Stimulated activated CD8-positive, alpha-beta memory T cell treated with anti-CD3 and anti-CD28 coated beads, Interleukin-15, amount 100 ng/mL, for 48 hours (primary cell): ENCODE results near the gene LMO1.
A peak's percentile ranks its signal among the peaks of the same experiment; 100 is the strongest.

Experiments
- DNase-seq, 2 donors: peaks; one replicate each; pipeline ENCODE4 v3.0.0-alpha.2; 2020; ENCODE audit warnings: low read depth in 2 of 2

Gene LMO1

DNA sequence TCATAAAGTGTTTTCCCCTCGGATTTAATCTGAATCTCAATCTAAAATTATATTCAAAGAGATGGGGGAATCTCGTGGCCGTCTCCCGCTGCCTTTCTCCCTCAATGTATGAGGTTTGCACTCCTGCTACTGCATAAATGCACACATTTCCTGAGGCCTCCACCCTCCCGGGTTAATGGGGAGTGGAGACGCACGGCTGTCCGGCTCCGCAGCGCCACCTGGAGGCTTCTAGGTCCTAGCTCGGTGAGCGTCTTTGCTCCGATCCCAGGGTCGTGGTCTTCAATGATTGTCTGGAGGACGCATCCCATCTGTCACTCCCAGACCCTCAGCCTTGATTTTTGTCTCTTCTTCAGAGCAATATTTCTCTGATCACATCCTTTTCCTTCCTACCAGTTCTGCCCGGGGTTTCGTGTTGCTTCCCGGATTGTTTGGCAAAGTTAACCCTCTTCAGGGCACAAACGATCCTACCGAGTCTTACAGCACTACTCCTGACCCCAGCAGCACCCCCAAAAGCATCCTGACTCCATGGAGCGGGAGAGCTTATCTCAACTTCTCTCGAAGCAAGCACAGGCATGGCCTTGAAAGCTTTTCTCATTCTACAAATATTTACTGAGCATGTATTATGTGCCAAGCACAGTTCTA, at the start of gene LMO1:
TSS of gene LMO1 (minus strand) at position 110 of the 642 bp plus-strand sequence. CDS start 516 bp downstream, outside the sequence.
- peak; percentile 44 to 46 for DNase-seq

DNA sequence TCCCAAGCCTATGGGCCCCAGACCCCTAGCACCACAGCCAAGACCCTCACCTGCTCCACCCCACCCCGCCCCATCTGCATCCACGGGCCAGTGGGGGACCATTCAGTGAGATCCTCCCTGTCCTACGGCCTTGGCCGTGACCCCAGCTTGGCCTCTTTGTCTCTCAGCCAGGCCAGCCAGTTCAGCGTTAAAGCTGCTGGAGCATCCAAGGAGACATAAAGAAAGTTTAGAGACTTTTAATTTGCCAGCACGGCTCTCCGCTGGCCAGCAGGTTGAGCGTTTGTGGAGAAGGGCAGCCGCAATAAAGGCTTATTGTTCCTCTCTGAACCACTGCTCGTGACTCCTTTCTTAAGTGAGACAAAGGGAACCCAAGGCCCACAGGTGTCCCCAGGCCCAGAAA, 49.3 kb upstream of the LMO1 start:
- DNase-seq, result no peak

DNA sequence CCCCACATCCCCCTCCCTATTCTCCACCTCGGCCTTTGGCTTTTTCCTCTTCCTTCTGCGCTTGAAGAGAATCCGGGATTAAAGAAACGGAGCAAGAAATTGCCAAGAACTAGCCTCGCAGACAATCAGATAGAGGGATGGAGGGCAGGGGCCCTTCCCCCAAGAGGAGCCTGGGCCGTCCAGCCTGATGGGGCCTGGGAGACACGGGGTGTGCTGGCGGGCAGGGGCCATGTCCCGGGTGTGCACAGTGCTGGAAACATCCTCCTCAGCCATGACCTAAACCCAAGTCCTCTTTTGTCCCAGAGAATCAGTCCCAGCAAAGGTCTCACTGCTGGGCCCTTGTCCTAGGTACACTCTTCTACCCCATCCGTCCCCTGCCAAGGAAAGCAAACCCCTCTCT, 47.7 kb upstream of the LMO1 start:
- no peak for DNase-seq

DNA sequence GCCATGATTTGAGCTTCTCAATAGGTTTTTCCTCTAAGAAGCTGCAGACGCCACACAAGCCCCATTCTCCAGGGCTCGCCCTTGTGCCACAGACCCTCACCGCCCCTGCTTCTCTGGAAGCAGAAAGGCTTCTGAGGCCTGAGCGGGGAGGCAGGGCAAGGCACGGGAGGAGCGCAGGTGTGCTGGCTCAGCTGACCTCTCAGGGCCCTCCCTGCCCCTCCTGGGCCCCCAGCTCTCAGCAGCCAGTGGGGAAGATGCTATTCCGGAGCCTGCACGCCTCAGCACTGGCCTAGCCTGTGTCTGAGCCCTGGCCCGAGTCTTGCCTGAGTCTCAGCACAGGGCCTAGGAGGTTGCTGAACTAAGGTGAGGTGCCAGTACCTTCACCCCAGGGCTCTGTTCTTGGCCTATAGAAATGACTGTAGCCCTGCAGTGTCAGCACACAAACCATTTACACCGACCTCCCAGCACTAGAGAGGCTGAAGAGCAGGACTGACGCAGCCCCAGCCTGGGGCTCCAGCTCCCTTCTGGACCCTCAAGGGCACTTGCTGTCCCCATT, 47.1 kb upstream of the LMO1 start:
- DNase-seq, result no peak

DNA sequence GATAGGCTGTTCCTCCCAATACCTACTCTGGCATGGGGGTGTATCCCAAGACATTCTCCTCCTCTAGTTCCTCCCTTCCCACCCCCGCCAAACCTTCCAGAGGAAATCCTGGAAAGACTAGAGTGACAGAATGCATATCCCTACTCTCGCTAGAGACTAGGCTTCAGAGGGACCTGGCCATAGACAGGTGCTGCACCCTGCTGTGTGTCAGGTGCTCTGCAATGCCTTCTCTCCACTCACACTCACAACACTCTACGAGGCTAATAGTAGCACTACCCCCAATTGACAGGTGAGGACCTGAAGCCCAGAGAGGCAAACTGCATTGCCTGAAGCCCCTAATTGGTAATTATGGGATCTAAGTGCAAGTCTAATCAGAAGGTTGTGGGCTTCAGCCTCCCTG, 46.2 kb upstream of the LMO1 start:
- DNase-seq, result no peak

DNA sequence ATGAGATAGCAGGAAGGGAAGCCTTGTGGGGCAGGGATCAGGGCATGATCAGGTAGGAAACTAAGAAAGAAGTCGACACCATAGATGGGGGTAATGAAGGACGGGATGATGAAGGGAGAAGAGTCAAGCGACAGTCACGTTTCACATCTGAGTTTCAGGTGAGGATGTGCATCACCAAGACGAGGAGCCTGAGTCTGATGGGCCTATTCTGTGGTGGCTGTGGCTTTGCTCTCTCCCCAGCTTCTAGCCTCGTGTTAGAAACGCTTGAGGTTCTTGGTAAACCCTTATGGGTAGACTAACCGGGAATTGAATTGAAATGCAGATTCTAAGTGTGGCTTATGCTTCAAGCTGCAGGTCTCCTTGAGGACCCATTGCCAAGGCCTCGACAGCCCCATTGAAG, 45.6 kb upstream of the LMO1 start:
- no peak for DNase-seq

DNA sequence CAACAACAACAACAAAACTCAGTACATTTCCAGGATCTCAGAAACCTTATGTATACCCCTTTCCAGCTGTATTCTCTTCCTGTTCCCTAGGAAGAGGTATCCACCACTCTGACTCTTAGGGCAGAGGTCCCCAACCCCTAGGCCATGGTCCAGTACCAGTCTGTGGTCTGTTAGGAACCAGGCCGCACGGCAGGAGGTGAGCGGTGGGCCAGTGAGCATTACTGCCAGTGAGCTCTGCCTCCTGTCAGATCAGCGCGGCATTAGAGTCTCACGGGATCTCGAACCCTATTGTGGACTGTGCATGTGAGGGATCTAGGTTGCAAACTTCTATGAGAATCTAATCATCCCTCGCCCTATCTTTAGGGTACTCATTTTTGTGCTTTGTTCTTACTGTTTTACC, 43.9 kb upstream of the LMO1 start:
- no peak for DNase-seq

DNA sequence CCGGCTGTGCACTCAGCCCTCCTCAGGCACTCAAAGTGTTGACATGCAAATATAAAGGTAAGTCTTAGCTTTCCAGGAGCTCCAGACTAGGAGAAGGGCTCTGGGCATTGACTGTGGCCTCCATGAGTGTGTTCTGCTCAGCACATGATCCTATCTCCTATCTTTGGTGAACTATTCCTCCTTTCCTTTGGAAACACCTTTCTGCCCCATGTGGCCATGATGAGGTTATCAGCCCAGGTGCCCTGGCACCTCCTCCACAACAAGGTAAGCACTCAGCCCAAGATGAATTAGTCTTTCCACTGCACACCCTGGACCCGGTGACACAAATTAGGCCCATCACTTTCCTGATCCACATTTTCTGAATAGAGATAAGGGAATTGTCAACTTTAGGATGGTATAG, 37.9 kb upstream of the LMO1 start:
- DNase-seq, result no peak

DNA sequence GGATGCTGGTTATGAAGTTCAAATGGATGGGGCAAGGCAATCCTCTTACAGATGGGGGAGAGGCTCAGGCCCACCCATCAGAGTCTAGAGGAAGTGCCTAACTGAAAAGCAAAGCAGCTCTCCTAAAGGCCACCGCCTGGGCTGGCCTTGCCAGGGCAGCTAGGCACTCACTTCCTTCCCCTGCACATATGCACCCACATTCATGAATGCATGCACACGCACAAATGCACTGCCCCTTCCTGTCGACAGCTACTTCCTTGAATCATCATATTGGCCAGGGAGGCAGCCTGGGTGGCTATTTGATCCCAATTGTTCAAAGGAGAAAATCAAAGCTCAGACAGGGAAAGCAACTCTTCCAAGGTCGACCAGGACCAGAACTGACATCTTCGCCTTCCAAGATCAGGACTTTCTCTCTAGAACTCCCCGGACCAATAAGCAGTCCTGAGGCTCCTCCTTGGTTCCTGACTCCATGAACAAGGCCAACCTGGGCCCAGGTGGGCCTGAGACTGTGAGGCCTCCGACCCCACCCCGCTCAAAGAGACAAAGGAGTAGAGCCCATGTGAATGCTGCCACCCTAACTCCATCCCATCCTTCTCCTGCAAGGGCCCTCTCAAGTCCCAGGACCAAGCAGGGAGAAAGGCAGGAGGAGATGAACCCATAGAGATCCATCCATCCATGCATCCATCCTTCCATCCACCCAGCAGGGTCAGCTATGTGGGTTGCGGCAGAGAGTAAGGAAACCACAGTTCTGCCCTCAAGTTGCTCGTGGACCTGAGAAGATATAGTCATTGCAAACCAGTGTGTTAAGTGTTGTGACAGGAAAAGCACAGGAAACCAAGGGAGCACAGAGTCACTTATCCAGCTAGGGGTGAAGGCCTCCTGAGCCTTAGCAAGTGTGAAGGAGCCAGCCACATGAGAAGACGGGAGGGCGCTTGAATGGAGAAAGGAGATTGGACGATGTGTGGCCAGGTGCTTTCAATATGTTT, 35.4 kb upstream of the LMO1 start:
- DNase-seq, result no peak

DNA sequence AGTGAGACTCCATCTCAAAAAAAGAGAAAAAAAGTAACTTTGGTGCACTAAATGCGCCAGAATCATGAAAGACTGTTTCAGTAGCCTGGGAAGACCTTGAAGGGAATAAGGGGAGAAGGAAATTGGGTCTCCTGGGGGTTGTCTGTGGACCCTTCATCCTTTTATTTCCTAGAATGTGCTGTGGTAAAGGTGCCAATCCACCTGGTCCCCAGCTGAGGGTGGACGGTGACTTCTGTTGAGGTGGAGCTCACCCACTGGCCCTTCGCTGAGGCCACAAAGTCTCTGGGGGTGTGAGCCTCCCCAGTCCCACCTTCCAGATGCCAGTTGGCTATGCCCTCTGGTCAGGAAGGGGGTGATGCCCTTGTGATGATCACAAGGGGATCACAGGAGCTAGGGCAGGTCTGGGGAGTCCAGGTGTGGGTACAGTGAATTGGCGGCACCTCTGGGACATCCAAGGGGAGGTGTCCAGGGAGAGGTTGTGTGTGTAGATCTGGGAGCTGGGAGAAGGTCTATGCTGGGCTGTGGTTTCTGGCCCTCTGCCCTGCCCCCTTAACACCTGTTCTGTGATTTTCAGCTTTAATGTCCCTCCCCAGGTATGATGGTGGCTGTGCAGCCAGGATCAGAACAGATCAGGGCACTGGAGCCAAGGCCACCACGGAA, 34.2 kb upstream of the LMO1 start:
- DNase-seq, result no peak

DNA sequence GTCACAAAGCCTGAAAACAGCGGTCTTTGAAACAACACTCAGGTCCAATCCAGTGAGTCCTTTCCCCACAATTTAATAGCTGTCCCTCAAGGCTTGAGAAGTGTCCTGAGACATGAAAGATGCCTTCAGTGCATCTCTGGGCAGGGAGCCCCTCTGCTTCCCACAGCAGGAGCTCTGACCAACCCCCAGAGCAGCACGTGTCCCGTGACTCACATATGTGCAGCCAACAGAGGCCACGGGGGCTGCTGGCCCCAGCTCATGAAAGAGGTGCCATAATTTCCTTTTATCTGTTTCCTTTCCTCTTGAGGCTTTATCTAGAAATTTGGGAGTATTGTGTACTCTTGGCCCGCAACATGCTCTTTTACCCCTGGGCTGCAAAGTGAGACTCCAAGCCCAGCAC, 33.2 kb upstream of the LMO1 start:
- no peak for DNase-seq

DNA sequence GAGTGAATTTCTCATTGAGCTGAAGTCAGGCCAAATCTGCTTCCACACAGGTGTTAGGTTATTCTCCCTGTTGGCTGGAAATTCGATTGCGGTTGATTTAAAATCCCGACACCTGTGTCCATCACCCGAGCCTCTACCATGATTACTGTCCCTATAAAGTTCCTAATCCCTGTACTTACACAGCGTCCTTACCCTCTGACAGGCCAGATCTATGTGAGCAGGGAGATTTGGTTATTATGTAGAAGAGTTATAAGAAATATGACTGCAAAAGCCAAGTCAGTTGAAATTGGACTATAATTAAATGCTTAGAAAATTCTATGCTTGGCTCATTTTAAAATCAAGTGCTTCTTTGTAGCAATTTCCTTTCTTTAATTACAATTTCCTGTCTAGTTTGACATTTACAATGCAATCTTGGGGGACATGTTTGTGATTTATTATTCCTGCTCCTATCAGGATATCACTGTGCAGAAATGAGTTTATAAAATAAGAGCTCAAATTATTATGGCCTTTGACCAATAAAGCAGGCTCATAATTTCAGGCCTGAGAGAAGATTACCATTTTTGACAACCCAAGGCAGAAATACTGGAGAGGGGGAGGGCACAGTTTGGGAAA, 32.5 kb upstream of the LMO1 start:
- no peak for DNase-seq

DNA sequence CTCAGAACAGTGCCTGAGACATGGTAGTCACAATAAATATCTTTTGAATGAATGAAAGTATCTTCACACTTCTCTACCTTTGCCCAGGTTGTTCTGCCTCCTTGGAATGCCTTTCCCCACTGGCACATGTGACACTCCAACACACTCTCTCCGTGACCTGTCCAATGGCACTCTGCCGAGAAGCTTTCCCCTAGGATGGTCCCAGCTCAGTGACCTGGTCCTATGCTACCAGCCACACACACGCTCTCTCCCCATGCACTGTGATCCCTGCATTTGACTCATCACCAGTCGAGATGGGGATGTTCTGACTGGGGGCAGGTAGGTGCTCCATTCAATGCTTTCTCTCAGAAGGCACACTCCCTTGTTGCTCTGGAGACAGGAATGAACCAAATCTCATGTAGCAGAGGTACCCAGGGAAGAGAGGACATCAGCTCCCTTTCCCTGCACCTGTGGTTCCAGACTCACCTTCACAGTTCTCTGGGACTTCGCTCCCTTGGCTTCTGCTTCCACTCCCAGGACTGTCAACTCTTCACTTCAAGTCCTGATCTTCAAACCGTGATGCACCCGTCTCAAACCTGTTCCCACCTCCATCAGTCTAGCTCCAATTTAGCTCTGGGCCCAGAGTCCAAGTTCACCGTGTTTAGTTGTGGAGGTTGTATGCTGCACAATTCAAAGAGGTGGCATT, 30.7 kb upstream of the LMO1 start:
- DNase-seq, result no peak

DNA sequence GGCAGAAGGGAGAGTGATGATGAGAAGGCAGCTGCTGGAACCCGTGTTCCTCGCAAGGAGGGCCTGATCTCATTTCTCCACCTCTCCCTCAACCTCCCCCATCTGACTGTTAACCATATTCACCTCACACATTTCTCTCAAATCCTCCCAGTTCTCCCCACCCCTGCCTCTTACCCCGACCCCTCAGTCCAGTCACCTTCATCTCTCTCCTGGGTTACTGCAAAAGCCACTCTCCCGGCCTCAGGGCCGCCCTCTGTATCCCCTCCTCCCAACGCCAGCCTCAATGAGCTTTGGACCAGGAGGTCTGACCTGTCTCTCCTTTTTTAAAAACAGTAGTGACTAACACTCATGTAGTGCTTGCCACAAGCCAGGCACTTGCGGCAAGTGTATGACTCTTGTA, 29.5 kb upstream of the LMO1 start:
- DNase-seq, result no peak

DNA sequence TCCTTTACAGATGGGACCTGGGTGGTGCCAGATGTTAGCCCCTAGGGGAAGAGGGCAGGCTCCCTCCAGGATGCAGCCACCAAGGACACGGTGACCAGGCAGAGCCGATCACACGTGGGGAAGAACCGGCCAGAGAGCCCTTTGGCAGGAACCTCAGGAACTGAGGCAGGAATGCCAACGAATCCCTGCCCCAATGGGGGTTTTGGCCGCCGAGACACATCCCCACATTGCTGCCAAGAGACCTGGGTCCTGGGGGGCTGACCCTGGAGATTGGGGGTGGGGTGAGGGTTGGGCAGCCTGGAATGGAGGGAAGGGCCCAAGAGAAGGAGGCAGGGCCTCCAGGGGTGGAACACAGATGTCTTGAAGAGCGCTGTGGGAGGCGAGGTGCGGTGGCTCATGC, 28.7 kb upstream of the LMO1 start:
- no peak for DNase-seq

DNA sequence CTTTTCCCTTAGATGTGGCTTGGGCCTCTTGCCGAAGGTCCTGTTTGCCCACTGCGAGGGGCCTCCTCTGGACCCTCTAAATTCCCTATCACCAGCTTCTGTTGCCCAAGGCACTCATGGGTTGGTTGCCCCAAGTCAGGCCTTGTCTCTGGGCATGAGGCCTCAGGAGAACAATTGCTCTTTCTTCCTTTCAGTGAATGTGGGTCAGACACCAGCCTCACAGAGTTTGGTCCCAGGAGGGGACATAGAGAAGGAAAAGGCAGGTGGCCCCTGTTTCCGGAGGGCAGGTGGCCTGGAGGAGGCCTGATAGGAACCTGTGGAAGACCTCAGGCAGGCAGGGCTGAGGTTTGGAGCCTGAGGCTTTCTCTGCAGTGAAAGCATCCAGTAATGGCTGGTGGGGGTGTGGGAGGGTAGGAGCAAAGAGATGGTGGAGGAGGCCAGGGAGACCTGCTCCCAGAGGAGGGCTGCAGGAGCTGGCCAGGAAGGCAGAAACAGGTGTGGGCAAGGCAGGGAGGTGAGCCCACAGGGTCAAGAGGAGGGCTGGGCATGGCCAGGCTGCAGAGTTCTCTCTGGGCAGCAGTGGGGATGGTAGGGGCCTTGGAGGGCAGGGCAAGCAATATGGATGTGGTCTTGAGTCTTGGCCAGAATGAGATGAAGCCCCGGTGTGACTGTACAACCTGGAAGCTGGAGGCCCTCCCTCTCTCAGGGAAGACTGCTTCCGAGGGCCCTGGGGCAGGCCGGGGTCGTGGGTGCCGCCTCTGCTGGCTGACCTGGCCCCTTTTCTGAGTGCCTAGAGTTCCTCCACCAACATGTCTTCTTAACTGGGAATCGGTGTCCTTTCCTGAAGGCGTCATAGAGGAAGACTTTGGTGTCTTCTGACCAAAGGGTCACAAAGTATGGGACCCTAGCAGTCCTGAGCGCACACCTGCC, 28.0 kb upstream of the LMO1 start:
- no peak for DNase-seq

DNA sequence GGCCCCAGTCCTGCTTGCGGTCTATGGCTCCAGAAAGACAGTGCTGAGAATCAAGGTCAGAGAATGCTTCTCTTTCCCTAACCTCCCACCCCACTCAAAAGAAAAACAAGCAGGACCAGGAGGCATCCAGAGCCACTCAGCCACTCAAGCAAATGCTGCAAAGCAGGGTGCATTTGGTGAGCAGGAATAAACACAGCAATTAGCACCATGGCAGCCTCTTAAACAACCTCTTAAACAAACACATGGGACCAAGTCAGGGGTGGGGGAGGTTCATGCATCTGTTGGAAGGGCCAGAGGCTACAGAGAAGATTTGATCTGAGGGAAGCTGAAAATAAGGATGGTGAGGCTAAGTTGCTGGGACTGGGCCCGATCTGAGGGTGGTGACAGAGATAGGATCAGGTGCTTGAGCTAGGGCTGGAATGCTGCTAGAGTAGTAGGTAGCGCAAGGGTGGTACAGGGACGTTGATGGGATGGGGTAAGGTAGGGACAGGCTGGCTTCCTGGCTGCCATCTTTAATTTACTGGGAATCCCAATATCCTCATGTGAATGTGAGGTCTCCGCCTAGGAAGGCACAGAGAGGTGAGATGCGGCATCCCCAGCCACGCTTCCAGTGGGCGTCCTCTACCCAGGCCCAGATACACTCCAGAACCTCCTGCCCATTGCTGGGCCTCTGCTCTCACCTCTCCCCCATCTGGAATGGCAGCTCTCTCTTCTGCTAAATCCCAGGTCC, 26.6 kb upstream of the LMO1 start:
- DNase-seq, result no peak

DNA sequence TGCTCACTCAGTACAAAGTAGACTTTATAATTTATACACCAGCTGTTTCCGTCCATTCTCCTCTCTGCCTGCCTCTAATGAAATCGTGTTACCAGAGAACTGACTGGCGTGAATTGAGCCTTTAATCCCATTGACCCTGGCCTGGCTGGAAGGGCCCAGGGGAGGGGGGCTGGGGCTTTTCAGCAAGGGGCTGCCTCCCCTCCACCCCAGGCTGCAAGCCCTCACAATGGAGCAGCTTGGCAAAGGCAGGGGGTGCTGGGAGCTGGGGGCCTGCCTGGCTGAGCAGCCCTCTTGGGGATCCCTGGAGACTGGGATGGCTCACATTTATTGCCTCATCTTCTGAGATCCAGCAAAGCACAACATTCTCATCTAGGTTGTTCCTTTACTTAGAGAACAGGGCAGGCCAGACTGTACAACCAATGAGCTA, 25.8 kb upstream of the LMO1 start:
- DNase-seq, result no peak

DNA sequence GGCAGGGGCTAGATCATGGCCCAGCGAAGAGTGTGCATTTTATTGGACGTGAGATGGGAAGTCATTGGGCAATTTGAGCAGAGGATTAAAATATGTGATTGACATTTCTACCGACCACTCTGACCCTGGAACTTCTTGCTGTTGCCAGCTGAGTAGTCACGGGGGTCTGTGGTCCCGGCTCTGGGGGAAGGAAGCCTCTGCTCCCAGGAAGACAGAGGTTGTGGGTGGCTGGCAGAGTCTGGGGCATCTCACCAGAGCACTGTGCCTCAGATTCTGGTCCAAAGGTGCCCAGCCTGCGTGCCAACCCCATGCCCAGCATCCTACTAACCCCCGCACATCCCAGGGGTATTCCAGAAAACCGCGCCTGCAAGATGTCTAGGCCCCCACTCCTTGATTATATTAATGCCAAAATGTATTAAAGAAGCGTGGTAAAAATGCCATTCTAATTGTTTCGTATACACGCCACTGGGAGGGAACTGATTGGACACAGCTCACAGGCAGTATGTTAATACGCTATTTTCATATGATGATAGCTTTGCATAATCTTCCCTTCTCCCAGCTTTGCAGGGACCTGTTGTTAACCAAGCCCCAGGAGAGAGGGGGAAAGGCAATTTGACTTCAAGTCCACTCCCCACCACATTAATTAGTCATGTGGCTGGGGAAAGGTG, 25.3 kb upstream of the LMO1 start:
- no peak for DNase-seq
